ENCODE measurements around the gene TBC1D13.

The TBC1D13 gene

DNA sequence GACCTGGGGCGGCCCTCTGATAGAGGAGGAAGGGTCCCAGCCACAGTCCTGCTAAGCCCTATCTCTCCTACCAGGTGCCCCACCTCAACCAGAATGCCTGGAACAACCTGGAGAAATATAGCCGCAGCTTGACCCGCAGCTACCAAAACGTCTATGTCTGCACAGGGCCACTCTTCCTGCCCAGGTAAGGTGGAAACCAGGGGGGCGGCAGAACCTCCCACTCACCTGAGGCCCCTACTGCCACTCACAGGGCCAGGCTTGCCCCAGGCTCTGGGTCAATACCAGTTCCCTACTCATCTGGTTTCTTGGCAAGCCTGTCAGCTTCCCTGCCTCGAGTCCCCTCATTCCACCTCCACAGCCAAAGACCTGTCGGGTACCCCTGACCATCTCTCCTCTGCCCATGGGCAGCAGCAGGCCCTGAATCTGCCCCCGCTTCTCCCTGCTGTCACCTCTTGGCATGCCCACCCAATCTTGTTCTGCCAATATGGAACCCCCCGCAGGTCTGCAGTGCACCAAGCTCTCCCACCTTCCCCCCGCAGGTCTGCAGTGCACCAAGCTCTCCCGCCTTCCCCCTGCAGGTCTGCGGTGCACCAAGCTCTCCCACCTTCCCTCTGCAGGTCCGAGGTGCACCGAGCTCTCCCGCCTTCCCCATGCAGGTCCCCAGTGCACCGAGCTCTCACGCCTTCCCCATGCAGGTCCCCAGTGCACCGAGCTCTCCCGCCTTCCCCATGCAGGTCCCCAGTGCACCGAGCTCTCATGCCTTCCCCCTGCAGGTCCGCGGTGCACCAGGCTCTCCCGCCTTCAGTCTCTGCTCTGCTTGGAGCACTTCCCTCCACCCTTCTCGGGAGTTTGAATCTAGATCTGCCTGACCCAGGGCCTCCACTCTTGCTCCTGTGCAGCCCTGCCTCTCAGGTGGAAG, 33.9 kb downstream of the TBC1D13 start:
- DNase-seq (ENCODE audit: low read depth in 2 of 3, low spot score in 1 of 3): no peak

DNA sequence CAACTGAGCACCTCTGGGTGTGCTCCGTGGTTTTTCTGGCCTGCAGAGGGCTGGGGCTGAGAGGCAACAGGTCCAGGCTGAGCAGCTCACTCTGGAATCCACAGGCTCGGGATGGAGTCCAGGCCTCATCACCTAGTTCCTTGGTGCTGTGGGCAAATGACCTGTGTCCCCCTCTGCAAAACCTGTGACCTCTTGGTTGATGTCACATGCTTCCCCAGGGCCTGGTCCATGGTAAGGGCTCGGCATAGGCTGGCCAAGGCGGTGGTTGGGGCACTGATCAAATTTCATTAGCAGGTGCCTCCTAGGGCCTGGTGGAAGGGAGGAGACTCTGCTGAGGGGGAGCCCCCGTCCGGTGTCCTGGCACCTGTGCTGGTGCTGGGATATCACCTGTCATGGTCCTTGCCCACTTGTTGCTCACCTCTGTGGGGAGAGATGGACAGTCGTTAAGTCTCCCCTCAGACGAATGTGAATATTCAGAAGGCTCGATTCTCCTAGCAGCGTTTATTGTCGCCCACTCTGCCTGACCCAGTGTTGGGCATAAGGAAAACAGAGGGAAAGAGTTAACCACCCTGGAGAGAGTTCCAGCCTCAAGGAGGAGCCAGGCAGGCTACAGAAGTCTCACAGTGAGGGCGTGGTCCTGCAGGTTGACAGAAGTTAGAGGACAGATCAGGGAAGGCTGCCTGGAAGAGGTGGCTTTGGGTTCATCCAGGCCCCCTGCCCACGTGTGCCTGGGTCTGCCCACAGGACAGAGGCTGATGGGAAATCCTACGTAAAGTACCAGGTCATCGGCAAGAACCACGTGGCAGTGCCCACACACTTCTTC, 34.7 kb downstream of the TBC1D13 start:
- DNase-seq (ENCODE audit: low read depth in 2 of 3, low spot score in 1 of 3): no peak

DNA sequence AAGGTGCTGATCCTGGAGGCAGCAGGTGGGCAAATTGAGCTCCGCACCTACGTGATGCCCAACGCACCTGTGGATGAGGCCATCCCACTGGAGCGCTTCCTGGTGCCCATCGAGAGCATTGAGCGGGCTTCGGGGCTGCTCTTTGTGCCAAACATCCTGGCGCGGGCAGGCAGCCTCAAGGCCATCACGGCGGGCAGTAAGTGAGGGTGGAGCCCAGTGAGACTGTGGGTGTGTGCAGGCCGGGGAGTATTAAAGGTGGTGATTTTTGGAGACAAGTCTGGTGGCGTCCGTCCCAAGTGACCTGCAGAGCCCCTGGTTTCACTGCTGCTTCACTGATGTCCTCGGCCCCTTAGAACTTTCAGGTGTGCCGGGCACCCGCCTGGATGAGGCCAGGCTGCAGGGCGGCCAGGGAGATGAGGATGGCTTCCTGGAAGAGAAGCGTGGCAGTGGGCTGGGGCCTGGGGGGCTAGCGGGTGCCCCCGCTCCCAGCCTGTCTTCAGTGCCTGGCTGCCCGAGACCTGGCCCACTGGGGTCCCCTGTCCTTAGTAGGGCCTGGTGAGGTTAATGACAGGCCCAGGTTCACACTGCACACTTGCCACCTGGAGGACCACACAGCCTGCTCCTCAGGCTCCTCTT, 35.5 kb downstream of the TBC1D13 start:
- DNase-seq (ENCODE audit: low read depth in 2 of 3, low spot score in 1 of 3): no peak

DNA sequence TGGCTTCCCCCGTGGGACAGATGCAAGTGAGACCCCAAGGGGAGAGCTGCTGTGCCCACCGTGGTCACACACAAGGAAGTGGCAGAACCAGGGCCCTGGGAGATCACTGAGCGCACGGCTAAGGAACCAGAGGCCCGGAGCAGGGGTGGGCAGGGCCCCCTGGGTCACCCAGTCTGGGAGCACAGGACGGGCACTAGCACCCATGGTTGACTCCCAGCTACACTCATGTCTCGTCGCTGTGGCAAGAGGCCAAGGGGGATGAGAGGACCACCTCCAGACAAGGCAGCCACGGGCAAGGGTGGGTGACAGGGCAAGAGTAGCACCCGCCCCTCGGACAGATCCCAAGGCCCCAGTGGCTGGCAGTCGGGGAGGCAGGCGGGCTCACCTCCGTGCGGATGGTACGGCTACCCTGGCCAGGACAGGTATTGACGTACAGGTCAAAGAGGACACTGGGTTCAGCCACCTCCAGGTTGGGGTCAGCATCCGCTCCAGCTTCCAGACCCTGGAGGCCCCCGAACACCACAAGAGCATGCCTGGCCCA, 36.4 kb downstream of the TBC1D13 start:
- no peak for DNase-seq (ENCODE audit: low read depth in 2 of 3, low spot score in 1 of 3)

DNA sequence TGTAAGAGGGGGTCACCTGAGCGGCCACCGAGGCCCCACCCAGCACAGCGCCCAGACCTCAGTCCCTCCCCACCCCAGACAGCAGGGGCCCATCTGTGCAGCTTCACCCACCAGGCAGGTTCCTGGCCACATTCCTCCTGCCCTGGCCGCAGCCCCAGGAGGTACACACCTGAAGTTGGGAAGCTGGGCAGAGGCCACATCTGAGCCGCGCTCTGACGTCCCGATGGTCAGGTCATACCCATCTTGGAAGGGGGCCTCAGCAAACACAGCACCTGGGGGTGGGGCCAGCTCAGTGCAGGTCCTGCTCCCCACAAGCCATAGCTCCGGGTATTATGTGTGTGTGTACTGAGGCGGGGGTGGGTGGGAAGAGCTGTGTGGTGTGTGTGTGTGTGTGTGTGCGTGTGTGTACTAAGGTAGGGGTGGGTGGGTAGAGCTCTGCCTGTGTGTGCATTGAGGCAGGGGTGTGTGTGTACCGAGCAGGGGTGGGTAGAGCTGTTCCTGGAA, 36.9 kb downstream of the TBC1D13 start:
- no peak for DNase-seq (ENCODE audit: low read depth in 2 of 3, low spot score in 1 of 3)

DNA sequence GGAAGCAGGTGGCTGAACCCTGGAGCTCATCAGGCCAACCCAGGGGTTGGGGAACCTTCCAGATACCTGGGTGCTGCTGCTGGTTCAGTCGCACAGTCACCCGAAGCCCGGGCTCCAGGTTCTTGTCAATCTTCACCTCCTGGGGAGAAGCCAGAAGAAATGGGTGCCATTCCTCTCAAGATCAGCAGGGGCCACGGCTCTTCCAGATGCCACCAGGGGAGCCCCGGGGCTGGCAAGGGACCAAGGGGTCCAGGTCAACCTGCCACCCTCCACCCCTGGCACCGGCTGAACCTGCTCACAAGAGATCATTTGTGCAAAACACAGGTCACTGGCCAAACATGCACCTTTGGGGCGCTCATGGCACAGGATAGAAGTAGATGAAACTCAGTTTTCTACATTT, 37.9 kb downstream of the TBC1D13 start:
- DNase-seq (ENCODE audit: low read depth in 2 of 3, low spot score in 1 of 3): no peak

DNA sequence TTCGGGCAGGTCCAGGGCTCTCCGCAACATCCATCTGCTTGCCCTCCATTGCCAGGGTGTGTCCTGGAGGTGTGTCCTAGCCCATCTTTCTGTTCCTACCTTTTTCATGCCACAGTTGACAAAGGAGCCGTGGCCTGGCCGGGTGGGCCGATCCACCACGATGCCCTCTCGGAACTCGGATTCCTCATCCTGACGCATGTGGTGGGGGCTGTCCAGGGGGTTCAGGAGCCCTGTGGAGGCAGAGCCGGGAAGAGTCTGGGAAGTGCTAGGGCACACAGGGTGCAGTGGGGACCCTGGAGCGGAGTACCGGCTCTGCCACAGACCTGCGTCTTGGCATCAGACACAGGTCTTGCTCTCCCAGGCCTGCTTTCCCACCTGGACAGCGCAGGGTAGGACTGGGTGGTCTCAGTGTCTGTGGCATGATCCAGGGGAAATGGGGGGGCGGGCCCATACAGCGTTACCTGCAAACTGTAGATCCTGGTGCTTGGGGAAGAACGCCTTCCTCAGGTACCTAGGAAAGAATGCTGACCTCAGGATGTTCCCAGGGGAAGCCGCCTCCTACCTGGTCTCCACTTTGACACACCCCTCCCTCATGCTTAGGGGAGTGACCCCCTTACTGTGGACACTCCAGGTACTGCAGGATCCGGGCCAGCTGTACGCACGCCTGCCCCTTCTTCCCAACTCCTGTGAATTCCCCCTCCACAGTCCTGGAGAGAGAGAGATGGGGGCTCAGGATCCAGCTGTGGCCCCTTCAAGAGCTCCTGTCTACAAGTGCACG, 39.1 kb downstream of the TBC1D13 start:
- DNase-seq (ENCODE audit: low read depth in 2 of 3, low spot score in 1 of 3): no peak

DNA sequence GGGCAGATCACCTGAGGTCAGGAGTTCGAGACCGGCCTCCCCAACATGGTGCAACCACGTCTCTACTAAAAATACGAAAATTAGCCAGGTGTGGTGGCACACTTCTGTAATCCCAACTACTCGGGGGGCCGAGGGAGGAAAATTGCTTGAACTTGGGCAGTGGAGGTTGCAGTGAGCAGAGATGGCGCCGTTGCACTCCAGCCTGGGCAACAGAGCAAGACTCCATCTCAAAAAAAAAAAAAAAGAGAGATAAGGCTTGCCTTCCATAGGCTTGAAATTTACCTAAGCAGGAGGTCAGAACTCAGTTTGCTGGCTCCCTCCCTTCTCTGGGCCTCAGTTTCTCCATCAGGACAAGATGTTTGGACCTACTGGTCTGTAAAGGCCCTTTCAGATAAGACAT, 41.2 kb downstream of the TBC1D13 start:
- no peak for DNase-seq (ENCODE audit: low read depth in 2 of 3, low spot score in 1 of 3)

DNA sequence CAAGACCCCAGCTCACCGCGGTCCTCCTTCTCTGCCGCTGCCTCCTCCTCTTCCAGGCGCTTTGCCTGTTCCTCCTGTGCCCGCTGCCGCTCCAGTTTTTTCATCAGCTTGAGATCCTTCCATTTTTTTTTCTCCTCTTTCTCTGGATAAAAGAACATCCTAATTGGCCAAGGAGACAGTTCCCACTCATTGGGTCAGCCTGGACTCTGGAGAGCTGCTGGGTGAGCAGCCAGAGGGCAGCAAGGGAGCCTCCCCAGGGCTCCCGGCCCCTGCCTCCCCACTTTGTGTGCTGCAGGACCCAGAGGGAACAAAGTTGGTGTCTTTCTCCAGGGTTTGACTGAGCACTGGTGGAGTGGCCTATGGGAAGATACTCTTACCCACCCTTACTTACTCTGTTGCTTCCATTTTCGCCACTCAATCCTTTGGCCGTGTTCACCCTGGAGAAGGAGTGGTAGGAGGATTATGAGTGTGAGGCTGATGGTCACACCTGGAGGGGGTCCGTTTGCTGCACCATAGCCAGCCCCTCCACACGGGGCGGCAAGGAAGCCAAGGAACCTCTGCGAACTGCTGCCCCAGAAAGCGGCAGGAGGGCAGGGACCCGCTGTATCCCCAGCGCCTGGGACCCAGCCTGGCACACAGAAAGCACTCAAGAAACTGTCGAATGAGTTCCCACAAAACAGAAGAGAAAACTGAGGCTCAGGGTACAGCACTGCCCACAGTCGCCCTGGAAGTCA, 41.8 kb downstream of the TBC1D13 start:
- no peak for DNase-seq (ENCODE audit: low read depth in 2 of 3, low spot score in 1 of 3)

DNA sequence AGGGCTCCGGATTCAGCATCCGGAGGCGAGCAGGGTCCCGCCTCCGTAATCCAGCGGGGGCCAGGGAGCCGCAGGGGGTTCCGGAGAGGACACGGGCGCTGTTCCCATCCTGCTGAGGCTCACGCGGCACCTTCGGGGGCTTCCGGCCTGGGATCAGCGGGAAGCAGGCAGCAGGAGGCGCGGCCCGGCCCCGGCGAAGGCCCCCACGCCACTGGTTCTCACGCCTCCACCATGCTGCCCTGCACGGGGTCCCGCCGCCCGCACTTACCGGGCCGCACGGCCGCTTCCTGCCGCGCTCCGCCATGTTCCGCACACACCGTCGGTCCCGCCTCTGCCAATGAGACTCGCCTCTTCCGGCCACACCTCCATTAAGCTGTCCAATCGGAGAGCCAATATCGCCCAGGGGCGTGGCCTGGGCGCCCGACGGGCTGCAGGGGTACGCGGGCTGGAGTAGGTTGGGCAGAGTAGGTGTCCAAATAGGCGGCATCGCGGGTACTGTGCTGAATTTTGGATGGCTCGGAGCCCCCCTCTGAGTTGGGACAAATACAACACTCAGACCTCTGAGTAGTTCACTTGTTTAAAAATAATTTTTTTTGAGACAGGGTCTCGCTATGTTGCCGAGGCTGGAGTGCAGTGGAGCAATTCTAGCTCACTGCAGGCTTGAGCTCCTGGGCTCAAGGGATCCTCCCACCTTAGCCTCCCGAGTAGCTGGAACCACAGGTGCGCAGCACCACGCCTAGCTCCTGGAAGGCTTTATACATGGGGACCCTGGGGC, 42.6 kb downstream of the TBC1D13 start, which contains the start of gene SPOUT1:
SPOUT1 (minus strand) TSS at position 318 of the 775 bp plus-strand sequence; CDS start at position 304, 14 bp downstream.
- DNase-seq (ENCODE audit: low read depth in 2 of 3, low spot score in 1 of 3): peak; percentile 88 to 93 (median 92)

DNA sequence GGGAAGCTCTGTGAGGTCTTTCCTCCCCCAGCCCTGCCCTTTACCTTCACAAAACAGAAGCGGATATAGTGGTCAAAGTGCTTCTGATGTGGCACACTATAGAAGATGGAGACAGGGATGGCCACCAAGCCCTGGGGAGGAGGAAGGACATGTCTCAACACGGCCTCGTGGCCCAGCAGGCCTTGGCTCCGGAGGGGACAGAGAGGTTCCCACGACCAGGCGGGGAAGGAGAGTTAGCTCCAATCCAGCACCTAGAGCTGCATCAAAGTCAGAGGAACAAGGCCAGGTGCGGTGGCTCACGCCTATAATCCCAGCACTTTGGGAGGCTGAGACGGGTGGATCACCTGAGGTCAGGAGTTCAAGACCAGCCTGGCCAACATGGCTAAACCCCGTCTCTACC, 46.6 kb downstream of the TBC1D13 start:
- DNase-seq (ENCODE audit: low read depth in 2 of 3, low spot score in 1 of 3): no peak

DNA sequence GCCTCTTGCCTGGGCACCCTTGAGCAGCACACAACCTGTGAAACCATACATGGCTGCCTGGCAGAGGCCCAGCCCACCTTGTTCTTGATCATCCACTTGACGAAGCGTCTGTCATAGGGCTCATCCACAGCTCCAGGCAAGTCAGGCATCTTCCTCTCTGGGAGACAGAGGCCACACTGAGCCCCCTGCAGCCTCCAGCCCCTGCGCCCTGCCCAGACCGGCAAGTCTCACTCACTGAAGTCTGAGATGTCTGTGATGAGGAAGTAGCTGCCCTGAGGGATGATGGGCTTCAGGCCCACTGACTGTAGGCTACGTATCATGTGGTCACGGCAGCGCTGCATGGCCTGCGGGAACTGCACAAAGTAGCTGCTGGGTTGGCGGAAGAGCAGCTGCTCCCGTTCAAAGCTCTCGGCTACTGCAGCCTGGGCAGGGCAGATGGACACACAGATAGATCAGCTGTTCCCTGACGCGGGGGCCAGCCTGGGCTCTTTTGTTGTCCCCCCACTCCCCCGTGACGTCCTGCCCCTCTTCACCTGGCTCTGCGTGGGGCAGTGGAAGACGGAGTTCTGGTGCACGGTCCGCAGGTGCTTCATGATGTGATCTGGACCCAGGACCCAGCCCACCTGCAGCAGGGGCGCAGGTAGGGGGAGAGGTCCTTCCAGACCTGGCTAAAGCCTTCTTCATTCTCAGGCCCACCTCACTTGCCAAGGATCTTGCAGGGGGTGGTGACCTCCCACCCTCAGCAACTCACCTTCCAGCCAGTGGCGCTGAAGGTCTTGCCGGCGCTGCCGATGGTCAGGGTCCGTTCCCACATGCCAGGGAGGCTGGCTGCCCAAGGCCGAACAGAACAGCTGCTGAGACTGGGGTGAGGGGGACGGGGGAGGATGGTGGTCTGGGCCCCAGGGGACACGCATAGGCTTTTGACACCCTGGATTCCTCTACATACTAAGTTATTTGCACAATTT, 48.5 kb downstream of the TBC1D13 start:
- DNase-seq (ENCODE audit: low read depth in 2 of 3, low spot score in 1 of 3): no peak

DNA sequence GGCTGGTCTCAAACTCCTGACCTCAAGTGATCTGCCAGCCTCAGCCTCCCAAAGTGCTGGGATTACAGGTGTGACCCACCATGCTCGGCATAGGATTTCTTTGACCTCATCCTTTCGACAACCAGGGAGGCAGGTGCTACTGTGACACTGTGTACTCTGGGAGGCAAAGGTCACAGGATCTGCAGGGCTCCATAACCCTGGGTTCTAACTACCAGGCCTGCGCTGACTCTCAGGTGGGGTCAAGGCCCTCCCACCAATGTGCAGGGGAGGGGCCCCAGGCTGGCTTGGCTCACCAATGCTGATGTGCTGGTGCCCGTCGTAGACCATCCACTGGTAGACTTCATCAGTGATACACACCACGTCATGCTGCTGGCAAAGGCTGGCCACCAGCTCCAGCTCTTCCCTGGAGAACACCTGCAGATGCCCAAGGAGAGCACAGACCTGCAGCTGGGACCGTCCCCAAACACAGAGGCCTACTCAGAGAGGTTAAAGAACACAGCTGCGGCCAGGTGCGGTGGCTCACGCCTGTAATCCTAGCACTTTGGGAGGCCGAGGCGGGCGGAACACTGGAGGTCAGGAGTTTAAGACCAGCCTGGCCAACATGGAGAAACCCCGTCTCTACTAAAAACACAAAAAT, 49.6 kb downstream of the TBC1D13 start:
- no peak for DNase-seq (ENCODE audit: low read depth in 2 of 3, low spot score in 1 of 3)

DNA sequence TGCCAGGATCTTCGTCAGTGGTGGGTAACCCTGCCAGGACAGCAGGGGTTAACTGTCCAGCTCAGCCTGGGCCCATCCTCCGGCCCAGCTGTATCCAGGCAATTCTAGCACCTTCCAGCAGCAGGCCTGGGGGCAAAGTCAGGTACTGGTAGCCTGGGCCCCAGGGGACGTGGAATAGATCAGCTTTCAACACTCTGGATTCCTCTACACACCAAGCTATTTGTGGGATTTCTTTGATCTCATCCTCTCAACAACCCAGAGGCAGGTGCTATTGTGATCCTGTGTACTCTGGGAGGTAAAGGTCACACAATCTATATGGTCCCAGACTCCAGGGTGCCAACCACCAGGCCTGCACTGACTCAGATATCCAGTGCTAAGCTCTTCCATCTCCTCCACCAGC, 51.3 kb downstream of the TBC1D13 start:
- DNase-seq (ENCODE audit: low read depth in 2 of 3, low spot score in 1 of 3): no peak

DNA sequence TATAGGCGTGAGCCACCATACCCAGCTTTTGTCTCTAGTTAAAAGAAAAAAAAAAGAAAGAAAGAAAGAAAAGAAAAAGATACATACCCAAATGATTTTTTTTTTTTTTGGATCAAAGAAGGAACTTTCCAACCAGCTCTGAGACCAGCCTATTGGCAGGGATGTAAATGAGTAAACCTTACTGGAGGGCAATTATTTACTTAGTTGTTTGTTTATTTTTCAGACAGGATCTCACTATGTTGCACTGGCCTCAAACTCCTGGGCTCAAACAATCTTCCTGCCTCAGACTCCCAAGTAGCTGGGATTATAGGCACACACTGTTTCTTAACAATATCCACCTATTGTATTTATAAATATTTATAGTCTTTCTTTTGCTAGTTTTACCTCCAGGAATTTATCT, 53.5 kb downstream of the TBC1D13 start:
- no peak for DNase-seq (ENCODE audit: low read depth in 2 of 3, low spot score in 1 of 3)

DNA sequence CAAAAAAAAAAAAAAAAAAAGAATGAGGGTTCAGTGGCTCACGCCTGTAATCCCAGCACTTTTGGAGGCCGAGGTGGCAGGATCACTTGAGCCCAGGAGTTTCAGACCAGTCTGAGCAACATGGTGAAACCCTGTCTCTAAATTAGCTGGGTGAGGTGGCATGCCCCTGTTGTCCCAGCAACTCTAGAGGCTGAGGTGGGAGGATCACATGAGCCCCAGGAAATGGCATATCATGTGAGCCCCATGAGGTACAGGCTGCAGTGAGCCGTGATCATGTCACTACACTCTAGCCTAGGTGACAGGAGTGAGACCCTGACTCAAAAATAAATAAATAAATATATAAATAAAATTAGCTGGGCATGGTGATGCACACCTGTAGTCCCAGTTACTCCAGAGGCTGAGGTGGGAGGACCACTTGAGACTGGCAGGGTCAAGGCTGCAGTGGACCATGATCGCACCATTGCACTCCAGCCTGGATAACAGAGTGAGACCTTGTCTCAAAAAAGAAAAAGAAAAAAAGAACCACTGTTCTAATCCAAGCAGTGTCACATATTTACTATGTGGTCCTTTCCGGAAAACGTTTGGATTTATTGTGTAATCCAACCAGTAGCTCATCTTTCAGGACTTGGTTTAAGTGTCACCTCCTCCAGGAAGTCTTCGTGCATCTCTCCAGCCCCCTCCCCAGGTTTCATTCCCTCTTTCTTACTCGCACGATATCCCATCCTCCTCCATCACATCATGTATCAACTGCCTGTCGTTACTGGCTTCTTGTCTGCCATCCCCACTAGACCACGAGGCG, 54.8 kb downstream of the TBC1D13 start:
- no peak for DNase-seq (ENCODE audit: low read depth in 2 of 3, low spot score in 1 of 3)

All from stimulated activated CD4-positive, alpha-beta T cell treated with anti-CD3 and anti-CD28 coated beads, Interleukin-12 subunit alpha, Interleukin-12 subunit beta, amount 100 ng/mL, for 48 hours (primary cell).